ENCODE results near the gene CTSL.

DNA sequence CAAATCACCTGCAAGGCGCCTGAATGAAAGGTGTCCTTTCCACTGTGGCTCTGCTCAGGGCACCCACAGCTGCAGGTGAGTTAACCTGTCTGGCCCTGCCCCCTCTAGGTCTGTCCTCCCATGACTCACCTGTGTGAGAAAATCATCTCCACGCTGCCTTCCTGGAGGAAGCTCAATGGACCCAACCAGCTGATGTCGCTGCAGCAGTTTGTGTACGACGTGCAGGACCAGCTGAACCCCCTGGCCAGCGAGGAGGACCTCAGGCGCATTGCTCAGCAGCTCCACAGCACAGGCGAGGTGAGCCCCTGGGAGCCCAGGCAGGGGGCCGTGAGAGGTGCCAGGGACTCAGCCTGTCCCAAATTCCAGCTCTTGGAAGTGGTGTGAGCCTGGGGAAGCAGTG lies 23.0 kb upstream of the CTSL start:
- TF ChIP-seq, protein P1, sequence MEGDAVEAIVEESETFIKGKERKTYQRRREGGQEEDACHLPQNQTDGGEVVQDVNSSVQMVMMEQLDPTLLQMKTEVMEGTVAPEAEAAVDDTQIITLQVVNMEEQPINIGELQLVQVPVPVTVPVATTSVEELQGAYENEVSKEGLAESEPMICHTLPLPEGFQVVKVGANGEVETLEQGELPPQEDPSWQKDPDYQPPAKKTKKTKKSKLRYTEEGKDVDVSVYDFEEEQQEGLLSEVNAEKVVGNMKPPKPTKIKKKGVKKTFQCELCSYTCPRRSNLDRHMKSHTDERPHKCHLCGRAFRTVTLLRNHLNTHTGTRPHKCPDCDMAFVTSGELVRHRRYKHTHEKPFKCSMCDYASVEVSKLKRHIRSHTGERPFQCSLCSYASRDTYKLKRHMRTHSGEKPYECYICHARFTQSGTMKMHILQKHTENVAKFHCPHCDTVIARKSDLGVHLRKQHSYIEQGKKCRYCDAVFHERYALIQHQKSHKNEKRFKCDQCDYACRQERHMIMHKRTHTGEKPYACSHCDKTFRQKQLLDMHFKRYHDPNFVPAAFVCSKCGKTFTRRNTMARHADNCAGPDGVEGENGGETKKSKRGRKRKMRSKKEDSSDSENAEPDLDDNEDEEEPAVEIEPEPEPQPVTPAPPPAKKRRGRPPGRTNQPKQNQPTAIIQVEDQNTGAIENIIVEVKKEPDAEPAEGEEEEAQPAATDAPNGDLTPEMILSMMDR (conservative IDR thresholded peaks at IDR 0.05; ENCODE audit: low read depth, low read length) = no peak
- TF ChIP-seq EZH2 (IDR thresholded peaks at IDR 0.05; ENCODE audit: borderline replicate concordance, low read depth, low read length, poor library complexity, severe bottlenecking) = no peak

Data from A673 (cell line).